GM21447 (cell line): ENCODE measurements around the gene DHX9.

Experiments
- ATAC-seq: cut with Tn5 transposase; IDR thresholded peaks from one replicate; pipeline ENCODE4 v1.9.1; 2021; ENCODE audit not compliant: unreplicated experiment

DHX9 gene

GRCh38 chr1:182835806-182836205 is 3.3 kb upstream of the DHX9 start:
- no peak for ATAC-seq

GRCh38 chr1:182841368-182841988 is 2.3 kb downstream of the DHX9 start:
- no peak for ATAC-seq

GRCh38 chr1:182842265-182842664 is 3.1 kb downstream of the DHX9 start:
- ATAC-seq: no peak

- no peak for ATAC-seq
Observed at GRCh38 chr1:182845379-182845778, 6.2 kb downstream of the DHX9 start.

GRCh38 chr1:182845894-182846293 is 6.7 kb downstream of the DHX9 start:
- no peak for ATAC-seq

- ATAC-seq: no peak
Observed at GRCh38 chr1:182847105-182847504, 8.0 kb downstream of the DHX9 start.

GRCh38 chr1:182848736-182849135 is 9.6 kb downstream of the DHX9 start:
- ATAC-seq: no peak

GRCh38 chr1:182850319-182850718 is 11.2 kb downstream of the DHX9 start:
- ATAC-seq: no peak

GRCh38 chr1:182851825-182852224 is 12.7 kb downstream of the DHX9 start:
- ATAC-seq: no peak

GRCh38 chr1:182855911-182856310 is 16.8 kb downstream of the DHX9 start:
- no peak for ATAC-seq

- ATAC-seq: no peak
Observed at GRCh38 chr1:182857212-182857611, 18.1 kb downstream of the DHX9 start.

GRCh38 chr1:182860658-182861057 is 21.5 kb downstream of the DHX9 start:
- ATAC-seq: no peak

GRCh38 chr1:182861994-182862393 is 22.8 kb downstream of the DHX9 start:
- no peak for ATAC-seq

GRCh38 chr1:182862827-182863226 is 23.7 kb downstream of the DHX9 start:
- no peak for ATAC-seq

GRCh38 chr1:182863940-182864339 is 24.8 kb downstream of the DHX9 start:
- ATAC-seq: no peak

- no peak for ATAC-seq
Observed at GRCh38 chr1:182867861-182868260, 28.7 kb downstream of the DHX9 start.

GRCh38 chr1:182869241-182869666 is 30.1 kb downstream of the DHX9 start:
- no peak for ATAC-seq

GRCh38 chr1:182872881-182873280 is 33.7 kb downstream of the DHX9 start:
- no peak for ATAC-seq

GRCh38 chr1:182875889-182876288 is 36.7 kb downstream of the DHX9 start:
- no peak for ATAC-seq

- no peak for ATAC-seq
Observed at GRCh38 chr1:182877331-182877730, 38.2 kb downstream of the DHX9 start.

GRCh38 chr1:182877842-182878241 is 38.7 kb downstream of the DHX9 start:
- ATAC-seq: no peak

GRCh38 chr1:182884872-182885271 is 45.7 kb downstream of the DHX9 start:
- ATAC-seq: no peak

- no peak for ATAC-seq
Observed at GRCh38 chr1:182885591-182885990, 46.4 kb downstream of the DHX9 start.
